ENCODE data around the gene S100PBP.

DNA sequence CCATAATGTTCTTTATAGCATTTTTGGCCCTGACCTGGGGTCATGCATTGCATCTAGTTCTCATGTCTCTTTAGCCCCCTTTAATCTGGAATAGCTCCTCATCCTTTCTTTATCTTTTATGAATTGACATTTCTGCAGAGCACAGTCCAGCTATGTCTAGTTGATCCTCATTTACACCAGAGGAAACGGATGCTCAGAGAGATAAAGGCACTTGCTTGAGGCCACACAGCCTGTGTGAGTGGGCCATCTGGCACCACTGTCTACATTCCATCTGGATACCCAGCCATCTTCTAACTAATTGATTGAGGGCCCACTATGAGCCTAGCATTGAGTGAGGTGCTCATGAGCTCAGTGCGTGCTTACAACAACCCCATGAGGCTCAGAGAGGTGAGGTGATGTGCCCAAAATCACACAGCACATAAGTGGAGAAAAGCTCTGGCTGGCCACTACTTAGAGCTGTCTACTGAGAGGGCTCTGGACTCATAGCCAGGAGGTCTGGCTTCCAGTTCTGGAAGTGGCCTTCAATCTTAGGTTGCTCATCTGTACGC, 72.4 kb downstream of the S100PBP start:
- no peak for TF ChIP-seq POLR2A (IDR thresholded peaks at IDR 0.05; ENCODE audit: low read length)
- TF ChIP-seq, protein P1, sequence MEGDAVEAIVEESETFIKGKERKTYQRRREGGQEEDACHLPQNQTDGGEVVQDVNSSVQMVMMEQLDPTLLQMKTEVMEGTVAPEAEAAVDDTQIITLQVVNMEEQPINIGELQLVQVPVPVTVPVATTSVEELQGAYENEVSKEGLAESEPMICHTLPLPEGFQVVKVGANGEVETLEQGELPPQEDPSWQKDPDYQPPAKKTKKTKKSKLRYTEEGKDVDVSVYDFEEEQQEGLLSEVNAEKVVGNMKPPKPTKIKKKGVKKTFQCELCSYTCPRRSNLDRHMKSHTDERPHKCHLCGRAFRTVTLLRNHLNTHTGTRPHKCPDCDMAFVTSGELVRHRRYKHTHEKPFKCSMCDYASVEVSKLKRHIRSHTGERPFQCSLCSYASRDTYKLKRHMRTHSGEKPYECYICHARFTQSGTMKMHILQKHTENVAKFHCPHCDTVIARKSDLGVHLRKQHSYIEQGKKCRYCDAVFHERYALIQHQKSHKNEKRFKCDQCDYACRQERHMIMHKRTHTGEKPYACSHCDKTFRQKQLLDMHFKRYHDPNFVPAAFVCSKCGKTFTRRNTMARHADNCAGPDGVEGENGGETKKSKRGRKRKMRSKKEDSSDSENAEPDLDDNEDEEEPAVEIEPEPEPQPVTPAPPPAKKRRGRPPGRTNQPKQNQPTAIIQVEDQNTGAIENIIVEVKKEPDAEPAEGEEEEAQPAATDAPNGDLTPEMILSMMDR (IDR thresholded peaks at IDR 0.05), result no peak
- TF ChIP-seq, protein P2, sequence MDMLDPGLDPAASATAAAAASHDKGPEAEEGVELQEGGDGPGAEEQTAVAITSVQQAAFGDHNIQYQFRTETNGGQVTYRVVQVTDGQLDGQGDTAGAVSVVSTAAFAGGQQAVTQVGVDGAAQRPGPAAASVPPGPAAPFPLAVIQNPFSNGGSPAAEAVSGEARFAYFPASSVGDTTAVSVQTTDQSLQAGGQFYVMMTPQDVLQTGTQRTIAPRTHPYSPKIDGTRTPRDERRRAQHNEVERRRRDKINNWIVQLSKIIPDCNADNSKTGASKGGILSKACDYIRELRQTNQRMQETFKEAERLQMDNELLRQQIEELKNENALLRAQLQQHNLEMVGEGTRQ (IDR thresholded peaks at IDR 0.05), result no peak
- no peak for TF ChIP-seq HEYL (CRISPR knock-in tag; IDR thresholded peaks at IDR 0.05)
- no peak for TF ChIP-seq SMC3 (IDR thresholded peaks at IDR 0.05)
- TF ChIP-seq RAD21 (conservative IDR thresholded peaks at IDR 0.05 in 1 of 2, IDR thresholded peaks at IDR 0.05 in 1 of 2), result no peak
- TF ChIP-seq RFX5 (IDR thresholded peaks at IDR 0.05), result no peak
- no peak for TF ChIP-seq RCOR1 (IDR thresholded peaks at IDR 0.05; ENCODE audit: low read depth, low read length)
- TF ChIP-seq JUN (IDR thresholded peaks at IDR 0.05), result no peak
- TF ChIP-seq ZFP36 (IDR thresholded peaks at IDR 0.05; ENCODE audit: borderline replicate concordance, partially characterized antibody), result no peak
- TF ChIP-seq, protein P3, sequence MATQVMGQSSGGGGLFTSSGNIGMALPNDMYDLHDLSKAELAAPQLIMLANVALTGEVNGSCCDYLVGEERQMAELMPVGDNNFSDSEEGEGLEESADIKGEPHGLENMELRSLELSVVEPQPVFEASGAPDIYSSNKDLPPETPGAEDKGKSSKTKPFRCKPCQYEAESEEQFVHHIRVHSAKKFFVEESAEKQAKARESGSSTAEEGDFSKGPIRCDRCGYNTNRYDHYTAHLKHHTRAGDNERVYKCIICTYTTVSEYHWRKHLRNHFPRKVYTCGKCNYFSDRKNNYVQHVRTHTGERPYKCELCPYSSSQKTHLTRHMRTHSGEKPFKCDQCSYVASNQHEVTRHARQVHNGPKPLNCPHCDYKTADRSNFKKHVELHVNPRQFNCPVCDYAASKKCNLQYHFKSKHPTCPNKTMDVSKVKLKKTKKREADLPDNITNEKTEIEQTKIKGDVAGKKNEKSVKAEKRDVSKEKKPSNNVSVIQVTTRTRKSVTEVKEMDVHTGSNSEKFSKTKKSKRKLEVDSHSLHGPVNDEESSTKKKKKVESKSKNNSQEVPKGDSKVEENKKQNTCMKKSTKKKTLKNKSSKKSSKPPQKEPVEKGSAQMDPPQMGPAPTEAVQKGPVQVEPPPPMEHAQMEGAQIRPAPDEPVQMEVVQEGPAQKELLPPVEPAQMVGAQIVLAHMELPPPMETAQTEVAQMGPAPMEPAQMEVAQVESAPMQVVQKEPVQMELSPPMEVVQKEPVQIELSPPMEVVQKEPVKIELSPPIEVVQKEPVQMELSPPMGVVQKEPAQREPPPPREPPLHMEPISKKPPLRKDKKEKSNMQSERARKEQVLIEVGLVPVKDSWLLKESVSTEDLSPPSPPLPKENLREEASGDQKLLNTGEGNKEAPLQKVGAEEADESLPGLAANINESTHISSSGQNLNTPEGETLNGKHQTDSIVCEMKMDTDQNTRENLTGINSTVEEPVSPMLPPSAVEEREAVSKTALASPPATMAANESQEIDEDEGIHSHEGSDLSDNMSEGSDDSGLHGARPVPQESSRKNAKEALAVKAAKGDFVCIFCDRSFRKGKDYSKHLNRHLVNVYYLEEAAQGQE (IDR thresholded peaks at IDR 0.05), result no peak
- TF ChIP-seq SREBF2 (IDR thresholded peaks at IDR 0.05), result no peak

Data from A549 (cell line).